CD14-positive monocyte (primary cell): ENCODE data around the gene AHCYL1. TPM values are rescaled to one million over a fixed set of nuclear protein-coding genes. Genes with fewer than 3 reads are reported as not detected.

Experiments
- DNase-seq, 3 donors: peaks; one replicate each; pipeline ENCODE4 v3.0.0-alpha.2; 2011 to 2022
- H2AFZ ChIP-seq: 2 replicates; pipeline ENCODE4 v1.6.0; 2012; ENCODE audit warnings: mild to moderate bottlenecking, low read depth, low read length, inconsistent platforms; ENCODE audit not compliant: insufficient read depth, poor library complexity, severe bottlenecking
- H3K27ac ChIP-seq, 2 donors: 1 replicate in 1 of 2; 2 replicates in 1 of 2; pipeline ENCODE4 v1.5.1; 2012 to 2013; ENCODE audit warnings: low read length in 2 of 2, control low read depth in 1 of 2, inconsistent platforms in 1 of 2, low read depth in 1 of 2, mild to moderate bottlenecking in 1 of 2
- H3K27me3 ChIP-seq, 2 donors: one replicate each; pipeline versions ENCODE4 v1.6.0 to v1.6.1; 2011 to 2013; ENCODE audit warnings: low read length in 2 of 2; ENCODE audit not compliant: control insufficient read depth in 2 of 2, insufficient read depth in 2 of 2
- H3K36me3 ChIP-seq, 2 donors: replicated peaks in 1 of 2; 1 replicate in 1 of 2; 2 replicates in 1 of 2; pipeline versions ENCODE4 v1.5.1 to v1.6.1; 2012 to 2013; ENCODE audit warnings: low read length in 2 of 2, control low read depth in 1 of 2, inconsistent platforms in 1 of 2, mild to moderate bottlenecking in 1 of 2; ENCODE audit not compliant: insufficient read depth in 2 of 2, control insufficient read depth in 1 of 2
- H3K4me1 ChIP-seq, 2 donors: 1 replicate in 1 of 2; 2 replicates in 1 of 2; pipeline versions ENCODE4 v1.5.1 to v1.6.1; 2012 to 2013; ENCODE audit warnings: low read length in 2 of 2, control low read depth in 1 of 2, inconsistent platforms in 1 of 2, mild to moderate bottlenecking in 1 of 2, moderate library complexity in 1 of 2; ENCODE audit not compliant: insufficient read depth in 2 of 2, control insufficient read depth in 1 of 2
- H3K4me2 ChIP-seq: replicated peaks from 2 replicates; pipeline ENCODE3; 2012; ENCODE audit warnings: low read length, moderate library complexity, mild to moderate bottlenecking; ENCODE audit not compliant: poor library complexity, severe bottlenecking; ENCODE audit errors: extremely low read depth
- H3K4me3 ChIP-seq, 3 experiments: fragments of 200-600 bp in 1 of 3; sonication (generic) in 1 of 3; replicated peaks in 1 of 3; 1 replicate in 2 of 3; 2 replicates in 1 of 3; pipeline ENCODE4 v1.5.1; 2011 to 2013; ENCODE audit warnings: low read length in 3 of 3, mild to moderate bottlenecking in 3 of 3, control low read depth in 2 of 3, low read depth in 2 of 3, inconsistent platforms in 1 of 3, moderate library complexity in 1 of 3
- H3K79me2 ChIP-seq: 2 replicates; pipeline ENCODE4 v1.6.0; 2012; ENCODE audit warnings: mild to moderate bottlenecking, control low read depth, inconsistent platforms, low read length, moderate library complexity; ENCODE audit not compliant: insufficient read depth
- H3K9ac ChIP-seq: 2 replicates; pipeline ENCODE4 v1.6.0; 2017; ENCODE audit warnings: low read length, mild to moderate bottlenecking; ENCODE audit not compliant: insufficient read depth, poor library complexity, severe bottlenecking
- H3K9me3 ChIP-seq, 2 donors: replicated peaks in 1 of 2; 1 replicate in 1 of 2; 2 replicates in 1 of 2; pipeline versions ENCODE4 v1.5.1 to v1.6.1; 2012 to 2013; ENCODE audit warnings: low read length in 2 of 2, control low read depth in 1 of 2; ENCODE audit not compliant: control insufficient read depth in 1 of 2, insufficient read depth in 1 of 2
- H4K20me1 ChIP-seq: 2 replicates; pipeline ENCODE4 v1.6.0; 2012; ENCODE audit warnings: mild to moderate bottlenecking, low read length, control low read depth, moderate library complexity; ENCODE audit not compliant: insufficient read depth
- H3K27ac Mint-ChIP-seq, 7 donors: one replicate each; pipeline ENCODE4 v1.8.0; 2020; ENCODE audit warnings: mild to moderate bottlenecking in 7 of 7, mixed read lengths in 7 of 7, moderate library complexity in 6 of 7, inconsistent platforms in 2 of 7
- H3K27me3 Mint-ChIP-seq, 3 donors: one replicate each; pipeline ENCODE4 v1.8.0; 2021 to 2022; ENCODE audit warnings: low read depth in 3 of 3, mild to moderate bottlenecking in 3 of 3, mixed read lengths in 3 of 3, moderate library complexity in 3 of 3, inconsistent platforms in 1 of 3
- H3K36me3 Mint-ChIP-seq, 2 donors: one replicate each; pipeline ENCODE4 v1.8.0; 2020; ENCODE audit warnings: mixed read lengths in 2 of 2, inconsistent platforms in 1 of 2, mild to moderate bottlenecking in 1 of 2
- H3K4me1 Mint-ChIP-seq: one replicate; pipeline ENCODE4 v1.8.0; 2020; ENCODE audit warnings: mild to moderate bottlenecking, mixed read lengths
- H3K4me3 Mint-ChIP-seq, 2 donors: one replicate each; pipeline ENCODE4 v1.8.0; 2020; ENCODE audit warnings: mild to moderate bottlenecking in 2 of 2, mixed read lengths in 2 of 2, moderate library complexity in 1 of 2
- H3K9me3 Mint-ChIP-seq, 7 donors: one replicate each; pipeline ENCODE4 v1.8.0; 2020 to 2022; ENCODE audit warnings: mixed read lengths in 7 of 7, mild to moderate bottlenecking in 6 of 7, moderate library complexity in 6 of 7, inconsistent platforms in 2 of 7
- CTCF ChIP-seq: fragments of 200-600 bp; IDR thresholded peaks from one replicate; pipeline ENCODE4 v1.8.0; 2022; ENCODE audit warnings: antibody characterized with exemption, mild to moderate bottlenecking
- WGBS: methylation state at CpG from one replicate; pipeline ENCODE4 v1.1.5; 2013; ENCODE audit warnings: missing lambda C conversion rate; ENCODE audit not compliant: insufficient coverage; 5-methylcytosine and 5-hydroxymethylcytosine counted together
- intact Hi-C, 2 donors: fragments of 100-400 bp; cut with micrococcal nuclease; formaldehyde crosslinking; loops; one replicate each; pipeline versions ENCODE4 v1.15.0 to v1.15.1; 2023
- polyA minus RNA-seq: library from RNA; depleted of rRNA, polyadenylated mRNA; stranded (reverse); fragments of >200 nt; gene quantifications from 2 replicates; pipeline ENCODE4 v1.2.3, GENCODE V29; 2012
- polyA plus RNA-seq, 3 donors: library from polyadenylated mRNA; depleted of rRNA in 1 of 3; unstranded in 2 of 3; stranded (reverse) in 1 of 3; fragments of 300-500 nt in 2 of 3; fragments of >200 nt in 1 of 3; fragmentation: Illumina TruSeq in 2 of 3; gene quantifications; 1 replicate in 2 of 3; 2 replicates in 1 of 3; pipeline ENCODE4 v1.2.3, GENCODE V29; 2012 to 2021
- total RNA-seq, 12 experiments: library from RNA in 1 of 12; stranded (reverse) in 1 of 12; fragments of 120-200 nt in 1 of 12; gene quantifications; one replicate each; pipeline ENCODE4 v1.2.4 and lab custom pipeline; 2013 to 2026; ENCODE audit warnings: mixed read lengths in 6 of 12, inconsistent platforms in 1 of 12

AHCYL1 gene
- 32.0 TPM for total RNA-seq (2013)
- polyA plus RNA-seq: 10 to 100 TPM; 39.1 to 63.9 (median 48.8) TPM
- polyA minus RNA-seq: 12.1 and 20.0 TPM in 2 replicates
- 62.8 to 90.4 (median 79.1) reads per million in 11 experiments for total RNA-seq (lab: John Stamatoyannopoulos, UW)

GRCh38 chr1:109984456-109985246 lies at the start of gene AHCYL1:
TSS of gene AHCYL1 (plus strand) at chr1:109984765. CDS start at chr1:109985053, 288 bp downstream.
- intact Hi-C loops: loop anchor here (1.0 to 10.0 kb wide), 6 partner anchors 47 to 440 kb away; partner anchors contain the start of genes CSF1 (in 1 of the 2) and GNAI3 (in 1 of the 2)

More at GRCh38 chr1:109984456-109985246, at the start of gene AHCYL1:
- H3K9me3 ChIP-seq: no peaks in the 10 kb centered on the region
- H2AFZ ChIP-seq: peak within 1 kb of the TSS; percentile 77
- peaks cover 7 to 14% of the 10 kb centered on the region in 2 donors for H3K36me3 Mint-ChIP-seq
- peak within 1 kb of the TSS; percentile 90 for H3K9ac ChIP-seq
- peak within 1 kb of the TSS; percentile 73 to 89 for H3K27ac ChIP-seq
- peaks cover 47% of the 10 kb centered on the region for H3K4me1 Mint-ChIP-seq
- H3K27me3 Mint-ChIP-seq: peaks cover 2 to 7% (median 3%) of the 10 kb centered on the region in 3 donors
- TF ChIP-seq CTCF: peak; percentile 95
- no peaks in the 10 kb centered on the region for H3K27me3 ChIP-seq
- peaks cover 0 to 5% of the 10 kb centered on the region in 2 donors for H3K36me3 ChIP-seq
- H3K4me1 ChIP-seq: peaks cover 29 to 44% of the 10 kb centered on the region in 2 donors
- no peaks in the 10 kb centered on the region for H3K9me3 Mint-ChIP-seq
- H3K79me2 ChIP-seq: peaks cover 45% of the 10 kb centered on the region
- under 1% methylated on average over 78 of the region's 79 CpGs for WGBS
- H3K4me3 ChIP-seq: peak within 1 kb of the TSS; percentile 76 to 88 (median 87)
- H3K4me2 ChIP-seq: peak within 1 kb of the TSS; percentile 92
- no peaks in the 10 kb centered on the region for H4K20me1 ChIP-seq
- H3K4me3 Mint-ChIP-seq: peak within 1 kb of the TSS; percentile 92 to 94
- peak within 1 kb of the TSS; percentile 97 to 99 (median 98) for H3K27ac Mint-ChIP-seq
- peak; percentile 99 for DNase-seq
